HEK293T (cell line): ENCODE measurements around the gene MYO18A.

Experiments
- ELF4 ChIP-seq: fragments of 450-650 bp; IDR thresholded peaks from 2 replicates; pipeline ENCODE4 v1.6.1; 2017; ENCODE audit warnings: antibody characterized with exemption
- FOXK2 ChIP-seq: fragments of 450-650 bp; IDR thresholded peaks from 2 replicates; pipeline ENCODE4 v1.6.1; 2016; ENCODE audit warnings: mild to moderate bottlenecking
- NFRKB ChIP-seq: fragments of 450-650 bp; IDR thresholded peaks from 2 replicates; pipeline ENCODE4 v1.6.1; 2016; ENCODE audit warnings: mild to moderate bottlenecking, moderate library complexity
- SP1 ChIP-seq: fragments of 450-650 bp; IDR thresholded peaks from 2 replicates; pipeline ENCODE4 v1.6.1; 2017
- SUZ12 ChIP-seq: fragments of 450-650 bp; IDR thresholded peaks from 2 replicates; pipeline ENCODE4 v1.6.1; 2016; ENCODE audit warnings: mild to moderate bottlenecking
- TARDBP ChIP-seq: fragments of 450-650 bp; IDR thresholded peaks from 2 replicates; pipeline ENCODE4 v1.6.1; 2016

GRCh38 chr17:29041091-29041490 is 139.1 kb downstream of the MYO18A start:
- TF ChIP-seq NFRKB (no peak), ELF4 (no peak), FOXK2 (no peak), TARDBP (no peak), SP1 (no peak), SUZ12 (no peak)
